Breast epithelium (tissue), 4 donors: Measurements from ENCODE around the gene SDC3. TPM values are rescaled to one million over a fixed set of nuclear protein-coding genes. Genes with fewer than 3 reads are reported as not detected.
"Not testable (repeated sequence)": the region's sequence is repeated elsewhere in the genome, so short reads cannot be mapped to it uniquely, and the experiment has no call there.

ENCODE experiments used
- DNase-seq, 2 donors: peaks; one replicate each; pipeline ENCODE4 v3.0.0-alpha.2; 2019; ENCODE audit warnings: low spot score in 2 of 2
- H3K27ac ChIP-seq, 2 donors: fragments of 200-600 bp; sonication (generic) in 1 of 2; one replicate each; pipeline ENCODE4 v1.5.1; 2016 to 2019; ENCODE audit warnings: mild to moderate bottlenecking in 1 of 2
- H3K27me3 ChIP-seq, 2 donors: fragments of 200-600 bp; sonication (generic) in 1 of 2; one replicate each; pipeline versions ENCODE4 v1.5.1 to v1.6.0; 2017 to 2019; ENCODE audit warnings: control low read depth in 1 of 2, mild to moderate bottlenecking in 1 of 2
- H3K36me3 ChIP-seq: fragments of 200-600 bp; one replicate; pipeline ENCODE4 v1.5.1; 2019
- H3K4me1 ChIP-seq, 2 donors: fragments of 200-600 bp; sonication (generic); one replicate each; pipeline ENCODE4 v1.5.1; 2016 to 2019; ENCODE audit warnings: control low read depth in 1 of 2
- H3K4me3 ChIP-seq, 3 donors: fragments of 200-600 bp; sonication (generic); 1 replicate in 2 of 3; 2 replicates in 1 of 3; pipeline ENCODE4 v1.5.1; 2016 to 2019; ENCODE audit warnings: mild to moderate bottlenecking in 3 of 3, moderate library complexity in 2 of 3
- H3K9me3 ChIP-seq, 2 donors: fragments of 200-600 bp; sonication (generic) in 1 of 2; one replicate each; pipeline ENCODE4 v1.5.1; 2016 to 2019; ENCODE audit warnings: control low read depth in 1 of 2
- POLR2A ChIP-seq: fragments of 450-650 bp; IDR thresholded peaks from one replicate; pipeline ENCODE4 v1.6.1; 2016; ENCODE audit warnings: antibody characterized with exemption, mild to moderate bottlenecking, moderate library complexity
- POLR2AphosphoS5 ChIP-seq, 3 donors: sonication (generic); formaldehyde crosslinking; IDR thresholded peaks; one replicate each; pipeline ENCODE4 v1.6.1; 2017; ENCODE audit warnings: antibody characterized with exemption in 3 of 3
- intact Hi-C: fragments of 100-400 bp; cut with DNase I; formaldehyde crosslinking; loops from one replicate; pipeline ENCODE4 v1.15.1; 2023; ENCODE audit warnings: low total_unique reads
- total RNA-seq, 3 donors: library from RNA; depleted of rRNA; stranded (reverse); fragments of >200 nt; gene quantifications; one replicate each; pipeline ENCODE4 v1.1.0, GENCODE V29; 2016
- TF ChIP-seq, protein P1 (sequence below), 3 donors: fragments of 450-650 bp; IDR thresholded peaks; one replicate each; pipeline ENCODE4 v1.5.1; 2016 to 2017; ENCODE audit warnings: antibody characterized with exemption in 3 of 3, mild to moderate bottlenecking in 3 of 3, moderate library complexity in 3 of 3

The SDC3 gene
- total RNA-seq, 3 donors from 2014 or later = 16.5 to 37.8 (median 26.2) TPM

DNA sequence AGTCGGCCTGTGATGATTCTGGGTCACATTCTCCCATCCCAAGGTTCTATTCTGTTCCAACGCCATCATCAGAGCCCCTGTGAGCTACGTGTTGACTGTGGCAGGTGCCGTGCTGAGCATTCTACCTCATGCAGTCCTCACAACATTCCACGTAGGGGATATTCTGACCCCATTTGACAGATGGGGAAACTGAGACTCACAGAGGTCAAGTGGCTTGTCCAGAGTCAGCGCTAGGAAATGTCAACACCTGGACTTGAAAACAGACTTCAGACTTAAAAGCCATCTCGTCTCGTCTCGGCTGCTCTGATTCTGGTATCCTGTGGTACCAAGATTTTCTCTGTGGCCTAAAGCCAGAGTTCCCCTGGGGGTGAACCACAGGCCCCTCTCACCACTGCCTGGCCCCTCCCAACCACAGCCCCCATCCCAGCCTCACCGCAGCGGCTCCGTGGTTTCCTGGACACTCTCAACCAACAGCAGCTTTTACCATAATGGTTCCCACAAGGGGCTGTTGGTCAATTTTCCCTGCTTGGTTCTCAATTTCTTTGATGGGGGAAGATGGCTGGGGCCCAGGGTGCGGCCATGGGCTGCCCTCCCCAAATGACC is 39.6 kb downstream of the SDC3 start:
- TF ChIP-seq POLR2A = no peak
- TF ChIP-seq POLR2AphosphoS5 (IDR thresholded peaks at IDR 0.05) = no peak
- TF ChIP-seq, protein P1, sequence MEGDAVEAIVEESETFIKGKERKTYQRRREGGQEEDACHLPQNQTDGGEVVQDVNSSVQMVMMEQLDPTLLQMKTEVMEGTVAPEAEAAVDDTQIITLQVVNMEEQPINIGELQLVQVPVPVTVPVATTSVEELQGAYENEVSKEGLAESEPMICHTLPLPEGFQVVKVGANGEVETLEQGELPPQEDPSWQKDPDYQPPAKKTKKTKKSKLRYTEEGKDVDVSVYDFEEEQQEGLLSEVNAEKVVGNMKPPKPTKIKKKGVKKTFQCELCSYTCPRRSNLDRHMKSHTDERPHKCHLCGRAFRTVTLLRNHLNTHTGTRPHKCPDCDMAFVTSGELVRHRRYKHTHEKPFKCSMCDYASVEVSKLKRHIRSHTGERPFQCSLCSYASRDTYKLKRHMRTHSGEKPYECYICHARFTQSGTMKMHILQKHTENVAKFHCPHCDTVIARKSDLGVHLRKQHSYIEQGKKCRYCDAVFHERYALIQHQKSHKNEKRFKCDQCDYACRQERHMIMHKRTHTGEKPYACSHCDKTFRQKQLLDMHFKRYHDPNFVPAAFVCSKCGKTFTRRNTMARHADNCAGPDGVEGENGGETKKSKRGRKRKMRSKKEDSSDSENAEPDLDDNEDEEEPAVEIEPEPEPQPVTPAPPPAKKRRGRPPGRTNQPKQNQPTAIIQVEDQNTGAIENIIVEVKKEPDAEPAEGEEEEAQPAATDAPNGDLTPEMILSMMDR (IDR thresholded peaks at IDR 0.05) = no peak
- H3K4me3 ChIP-seq = no peak overlapping the region

DNA sequence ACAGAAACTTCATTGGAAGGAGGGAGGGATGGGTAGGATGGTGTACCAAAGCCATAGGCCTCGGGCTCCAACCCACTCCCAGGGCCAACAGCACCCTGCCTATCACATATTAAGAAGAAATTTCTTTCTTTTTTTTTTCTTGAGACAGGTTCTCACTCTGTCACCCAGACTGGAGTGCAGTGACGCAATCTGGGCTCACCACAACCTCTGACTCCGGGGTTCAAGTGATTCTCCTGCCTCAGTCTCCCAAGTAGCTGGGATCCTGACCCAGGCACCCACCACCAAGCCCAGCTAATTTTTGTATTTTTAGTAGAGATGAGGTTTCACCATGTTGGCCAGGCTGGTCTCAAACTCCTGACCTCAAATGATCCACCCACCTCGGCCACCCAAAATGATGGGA is 40.5 kb downstream of the SDC3 start:
- DNase-seq, H3K9me3 ChIP-seq, H3K36me3 ChIP-seq, H3K27me3 ChIP-seq, H3K27ac ChIP-seq, H3K4me3 ChIP-seq, H3K4me1 ChIP-seq: not testable (repeated sequence)
- intact Hi-C loops = loop anchor here (10.0 kb wide), 1 partner anchor 1933 kb away; no protein-coding TSS in a partner anchor

More for the DNA sequence above, 39.6 kb downstream of the SDC3 start:
- Histone ChIP-seq H3K36me3 (no peaks in the 10 kb centered on the region), H3K4me1 (no peaks in the 10 kb centered on the region), H3K27ac (no peak overlapping the region), H3K9me3 (peaks cover 12 to 14% of the 10 kb centered on the region in 2 donors), H3K27me3 (no peaks in the 10 kb centered on the region)
- intact Hi-C loops = loop anchor here (10.0 kb wide), 1 partner anchor 1934 kb away; no protein-coding TSS in a partner anchor
- DNase-seq = no peak

- H3K9me3 ChIP-seq = peaks cover 4% of the 10 kb centered on the region in 2 donors
- H3K36me3 ChIP-seq = no peaks in the 10 kb centered on the region
- TF ChIP-seq, protein P1 (IDR thresholded peaks at IDR 0.05) = no peak
- TF ChIP-seq POLR2AphosphoS5 (IDR thresholded peaks at IDR 0.05) (no peak), POLR2A (no peak)
- no peaks in the 10 kb centered on the region for H3K4me1 ChIP-seq
- no peaks in the 10 kb centered on the region for H3K27me3 ChIP-seq
- no peak overlapping the region for H3K4me3 ChIP-seq
- intact Hi-C loops = loop anchor here (10.0 kb wide), 1 partner anchor 1933 kb away; no protein-coding TSS in a partner anchor
- H3K27ac ChIP-seq = no peak overlapping the region
- no peak for DNase-seq
Measured at GRCh38 chr1:30867537-30867936, 41.0 kb downstream of the SDC3 start.

GRCh38 chr1:30866594-30866993 is 42.0 kb downstream of the SDC3 start:
- Histone ChIP-seq H3K9me3 (peaks cover 0 to under 1% of the 10 kb centered on the region in 2 donors), H3K4me1 (no peaks in the 10 kb centered on the region), H3K27me3 (no peaks in the 10 kb centered on the region), H3K27ac (no peak overlapping the region), H3K36me3 (no peaks in the 10 kb centered on the region), H3K4me3 (no peak overlapping the region)
- TF ChIP-seq, protein P1 (IDR thresholded peaks at IDR 0.05) = no peak
- no peak for TF ChIP-seq POLR2A
- TF ChIP-seq POLR2AphosphoS5 (IDR thresholded peaks at IDR 0.05) = no peak
- intact Hi-C loops = loop anchor here (10.0 kb wide), 1 partner anchor 1932 kb away; no protein-coding TSS in a partner anchor
- no peak for DNase-seq

DNA sequence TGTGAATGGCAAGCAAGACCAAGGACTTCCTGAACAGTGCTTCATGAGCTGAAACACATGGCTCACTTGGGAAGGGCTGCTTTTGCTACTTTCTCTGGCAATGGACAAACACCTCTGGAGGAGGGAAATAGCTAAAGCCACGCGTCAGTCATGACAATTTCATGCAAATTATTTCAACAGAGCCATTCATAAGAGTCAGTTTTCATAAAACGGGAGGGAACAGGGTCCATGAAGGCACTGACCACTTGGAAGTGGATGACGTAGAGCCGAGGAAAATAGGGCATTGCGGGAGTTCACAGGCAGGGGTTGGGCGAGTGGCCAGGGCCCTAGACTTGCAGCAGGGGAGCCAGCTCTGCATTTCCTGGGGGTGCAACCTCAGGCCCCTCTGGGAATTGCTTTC is 43.9 kb downstream of the SDC3 start:
- no peak for TF ChIP-seq POLR2A
- no peak for TF ChIP-seq POLR2AphosphoS5 (IDR thresholded peaks at IDR 0.05)
- TF ChIP-seq, protein P1 (IDR thresholded peaks at IDR 0.05) = no peak
- intact Hi-C loops = loop anchor here (10.0 kb wide), 1 partner anchor 1930 kb away; no protein-coding TSS in a partner anchor
- no peak overlapping the region for H3K27ac ChIP-seq
- H3K4me3 ChIP-seq = no peak overlapping the region
- H3K4me1 ChIP-seq = no peaks in the 10 kb centered on the region
- no peaks in the 10 kb centered on the region for H3K9me3 ChIP-seq
- H3K27me3 ChIP-seq = no peaks in the 10 kb centered on the region
- no peak for DNase-seq
- H3K36me3 ChIP-seq = no peaks in the 10 kb centered on the region
